ENCODE data around the gene GGTA1. TPM values are rescaled to one million over a fixed set of nuclear protein-coding genes. Genes with fewer than 3 reads are reported as not detected.

The GGTA1 gene
- total and polyA plus RNA-seq, 4 donors, result 2.4 to 3.3 (median 2.8) TPM

DNA sequence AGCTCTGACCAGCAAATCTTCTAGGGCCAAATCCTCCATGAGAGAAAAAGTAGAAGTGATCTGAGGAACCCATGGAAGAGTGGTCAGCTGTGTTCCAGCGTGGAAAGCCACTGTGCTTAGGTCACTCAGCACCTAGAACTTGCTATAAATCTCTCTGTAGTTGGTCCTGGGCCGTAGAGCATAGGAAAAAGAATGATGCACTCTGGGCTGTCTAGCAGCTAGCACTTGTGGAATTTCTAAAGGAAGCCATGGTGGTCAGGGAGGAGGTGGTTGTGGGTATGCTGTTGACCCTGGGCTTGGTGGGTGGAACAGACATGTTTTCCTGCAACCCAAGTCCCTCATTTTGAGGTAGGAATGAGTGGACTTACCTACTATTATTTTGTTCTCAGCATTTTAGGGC lies 48.1 kb downstream of the GGTA1 start:
- Histone ChIP-seq H3K4me3 (ENCODE audit: low read depth in 1 of 3, low read length in 3 of 3) (no peak overlapping the region), H3K36me3 (ENCODE audit: control insufficient read depth in 4 of 4, insufficient read depth in 3 of 4, low read depth in 1 of 4, low read length in 3 of 4) (no peaks in the 10 kb centered on the region), H3K27ac (ENCODE audit: low read depth in 1 of 2, low read length in 2 of 2) (no peak overlapping the region), H3K27me3 (ENCODE audit: control insufficient read depth in 4 of 4, insufficient read depth in 4 of 4, low read length in 3 of 4) (no peaks in the 10 kb centered on the region), H3K9ac (ENCODE audit: low read depth in 1 of 2, low read length in 2 of 2) (no peak overlapping the region), H3K9me3 (ENCODE audit: control insufficient read depth in 4 of 4, low read length in 3 of 4) (no peaks in the 10 kb centered on the region), H3K4me1 (ENCODE audit: control insufficient read depth in 4 of 4, insufficient read depth in 4 of 4, low read length in 3 of 4) (no peaks in the 10 kb centered on the region)
- TF ChIP-seq RAD21 (IDR thresholded peaks at IDR 0.05), result no peak
- no peak for TF ChIP-seq FOXA2 (IDR thresholded peaks at IDR 0.05)
- TF ChIP-seq ATF3 (IDR thresholded peaks at IDR 0.05), result no peak
- TF ChIP-seq, protein P1, sequence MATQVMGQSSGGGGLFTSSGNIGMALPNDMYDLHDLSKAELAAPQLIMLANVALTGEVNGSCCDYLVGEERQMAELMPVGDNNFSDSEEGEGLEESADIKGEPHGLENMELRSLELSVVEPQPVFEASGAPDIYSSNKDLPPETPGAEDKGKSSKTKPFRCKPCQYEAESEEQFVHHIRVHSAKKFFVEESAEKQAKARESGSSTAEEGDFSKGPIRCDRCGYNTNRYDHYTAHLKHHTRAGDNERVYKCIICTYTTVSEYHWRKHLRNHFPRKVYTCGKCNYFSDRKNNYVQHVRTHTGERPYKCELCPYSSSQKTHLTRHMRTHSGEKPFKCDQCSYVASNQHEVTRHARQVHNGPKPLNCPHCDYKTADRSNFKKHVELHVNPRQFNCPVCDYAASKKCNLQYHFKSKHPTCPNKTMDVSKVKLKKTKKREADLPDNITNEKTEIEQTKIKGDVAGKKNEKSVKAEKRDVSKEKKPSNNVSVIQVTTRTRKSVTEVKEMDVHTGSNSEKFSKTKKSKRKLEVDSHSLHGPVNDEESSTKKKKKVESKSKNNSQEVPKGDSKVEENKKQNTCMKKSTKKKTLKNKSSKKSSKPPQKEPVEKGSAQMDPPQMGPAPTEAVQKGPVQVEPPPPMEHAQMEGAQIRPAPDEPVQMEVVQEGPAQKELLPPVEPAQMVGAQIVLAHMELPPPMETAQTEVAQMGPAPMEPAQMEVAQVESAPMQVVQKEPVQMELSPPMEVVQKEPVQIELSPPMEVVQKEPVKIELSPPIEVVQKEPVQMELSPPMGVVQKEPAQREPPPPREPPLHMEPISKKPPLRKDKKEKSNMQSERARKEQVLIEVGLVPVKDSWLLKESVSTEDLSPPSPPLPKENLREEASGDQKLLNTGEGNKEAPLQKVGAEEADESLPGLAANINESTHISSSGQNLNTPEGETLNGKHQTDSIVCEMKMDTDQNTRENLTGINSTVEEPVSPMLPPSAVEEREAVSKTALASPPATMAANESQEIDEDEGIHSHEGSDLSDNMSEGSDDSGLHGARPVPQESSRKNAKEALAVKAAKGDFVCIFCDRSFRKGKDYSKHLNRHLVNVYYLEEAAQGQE (IDR thresholded peaks at IDR 0.05), result no peak
- no peak for TF ChIP-seq HNF4A (conservative IDR thresholded peaks at IDR 0.05)
- TF ChIP-seq RXRA (IDR thresholded peaks at IDR 0.05), result no peak
- no peak for TF ChIP-seq MAX (IDR thresholded peaks at IDR 0.05)
- no peak for TF ChIP-seq ZBTB33 (IDR thresholded peaks at IDR 0.05)
- no peak for TF ChIP-seq YY1 (IDR thresholded peaks at IDR 0.05)
- no peak for TF ChIP-seq SP1 (IDR thresholded peaks at IDR 0.05)
- TF ChIP-seq CTCF (IDR thresholded peaks at IDR 0.05; ENCODE audit: low read depth, low read length, missing input control), result no peak
- no peak for TF ChIP-seq EGR1 (IDR thresholded peaks at IDR 0.05; ENCODE audit: low read depth in 2 of 2)
- TF ChIP-seq TAF1 (conservative IDR thresholded peaks at IDR 0.05), result no peak
- WGBS, result 64% methylated on average over 2 of the region's 2 CpGs
- no peak for DNase-seq (ENCODE audit: low spot score)

DNA sequence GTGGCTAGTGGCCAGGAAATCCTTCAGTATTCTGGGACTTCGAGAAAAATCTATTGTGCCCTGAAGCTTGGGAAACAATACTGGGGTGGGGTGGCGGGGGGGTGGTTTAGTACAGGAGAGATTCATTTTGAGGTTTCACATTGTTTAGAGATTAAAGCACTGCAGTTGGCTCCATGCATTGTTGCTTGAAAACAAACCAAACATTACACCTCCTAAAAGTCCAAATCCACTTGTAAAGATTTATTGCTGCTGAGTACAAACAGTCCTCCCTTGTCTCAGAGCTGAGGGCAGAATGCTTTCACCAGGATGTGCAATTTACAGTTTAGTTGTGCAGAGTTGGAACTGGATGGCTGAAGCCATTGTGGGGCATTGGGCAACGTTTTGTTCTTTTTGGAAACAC lies 49.4 kb downstream of the GGTA1 start:
- no peak for DNase-seq (ENCODE audit: low spot score)
- no peak overlapping the region for H3K27ac ChIP-seq (ENCODE audit: low read depth in 1 of 2, low read length in 2 of 2)
- no peak overlapping the region for H3K9ac ChIP-seq (ENCODE audit: low read depth in 1 of 2, low read length in 2 of 2)
- no peaks in the 10 kb centered on the region for H3K4me1 ChIP-seq (ENCODE audit: control insufficient read depth in 4 of 4, insufficient read depth in 4 of 4, low read length in 3 of 4)
- H3K27me3 ChIP-seq (ENCODE audit: control insufficient read depth in 4 of 4, insufficient read depth in 4 of 4, low read length in 3 of 4), result no peaks in the 10 kb centered on the region
- H3K4me3 ChIP-seq (ENCODE audit: low read depth in 1 of 3, low read length in 3 of 3), result no peak overlapping the region
- no peak for TF ChIP-seq HNF4A (conservative IDR thresholded peaks at IDR 0.05)
- TF ChIP-seq EGR1 (IDR thresholded peaks at IDR 0.05; ENCODE audit: low read depth in 2 of 2), result no peak
- no peak for TF ChIP-seq TAF1 (conservative IDR thresholded peaks at IDR 0.05)
- no peak for TF ChIP-seq HNF4G (IDR thresholded peaks at IDR 0.05)
- no peak for TF ChIP-seq GABPA (IDR thresholded peaks at IDR 0.05 in 1 of 2, conservative IDR thresholded peaks at IDR 0.05 in 1 of 2)
- 63% methylated on average over 3 of the region's 3 CpGs for WGBS
- H3K36me3 ChIP-seq (ENCODE audit: control insufficient read depth in 4 of 4, insufficient read depth in 3 of 4, low read depth in 1 of 4, low read length in 3 of 4), result no peaks in the 10 kb centered on the region
- H3K9me3 ChIP-seq (ENCODE audit: control insufficient read depth in 4 of 4, low read length in 3 of 4), result no peaks in the 10 kb centered on the region
